Activated CD8-positive, alpha-beta T cell treated with anti-CD3 and anti-CD28 coated beads for 36 hours (primary cell): Measurements from ENCODE around the gene PPP2R3A. TPM values are rescaled to one million over a fixed set of nuclear protein-coding genes. Genes with fewer than 3 reads are reported as not detected.
"Not testable (repeated sequence)": the region's sequence is repeated elsewhere in the genome, so short reads cannot be mapped to it uniquely, and the experiment has no call there.

ENCODE experiments used
- ATAC-seq: fragments of 200-7000 bp; cut with Tn5 transposase; one replicate; pipeline ENCODE4 v1.10.0; 2021; ENCODE audit warnings: mild to moderate bottlenecking, moderate library complexity
- CTCF ChIA-PET: fragments of 350-600 bp; sonication (Branson Sonifier 250); formaldehyde crosslinking; loops from one replicate; lab custom pipeline; 2021; ENCODE audit warnings: antibody characterized with exemption; lab: Charles Lee
- POLR2A ChIA-PET: fragments of 350-600 bp; sonication (Branson Sonifier 250); formaldehyde crosslinking; loops from one replicate; lab custom pipeline; 2021; ENCODE audit warnings: antibody characterized with exemption; lab: Charles Lee
- DNase-seq: peaks from one replicate; pipeline ENCODE4 v3.0.0-alpha.2; 2020
- H3K27ac Mint-ChIP-seq: one replicate; pipeline ENCODE4 v1.8.0; 2021; ENCODE audit warnings: mild to moderate bottlenecking, mixed read lengths
- H3K27me3 Mint-ChIP-seq: one replicate; pipeline ENCODE4 v1.8.0; 2021; ENCODE audit warnings: mixed read lengths
- H3K36me3 Mint-ChIP-seq: one replicate; pipeline ENCODE4 v1.8.0; 2021; ENCODE audit warnings: low read depth, mixed read lengths
- H3K4me1 Mint-ChIP-seq: one replicate; pipeline ENCODE4 v1.8.0; 2021; ENCODE audit warnings: low read depth, mixed read lengths
- H3K4me3 Mint-ChIP-seq: one replicate; pipeline ENCODE4 v1.8.0; 2021; ENCODE audit warnings: mild to moderate bottlenecking, moderate library complexity, mixed read lengths
- H3K9me3 Mint-ChIP-seq: one replicate; pipeline ENCODE4 v1.8.0; 2021; ENCODE audit warnings: mixed read lengths
- intact Hi-C: fragments of 100-400 bp; cut with micrococcal nuclease; formaldehyde crosslinking; loops from one replicate; pipeline ENCODE4 v1.10.0; 2022
- total RNA-seq, 2 experiments: library from RNA; stranded (reverse); gene quantifications; one replicate each; pipeline ENCODE4 v1.2.3, GENCODE V29; 2021
- TF ChIP-seq, protein P1 (sequence below): fragments of 200-600 bp; IDR thresholded peaks from one replicate; pipeline ENCODE4 v1.8.0; 2022; ENCODE audit warnings: antibody characterized with exemption, mild to moderate bottlenecking

PPP2R3A gene
- total RNA-seq, 2 experiments from 2014 or later: 0.16 to 0.51 TPM

- H3K4me3 Mint-ChIP-seq: no peak overlapping the region
- intact Hi-C loops: no loop called here
- peaks cover 37% of the 10 kb centered on the region for H3K36me3 Mint-ChIP-seq
- TF ChIP-seq, protein P1, sequence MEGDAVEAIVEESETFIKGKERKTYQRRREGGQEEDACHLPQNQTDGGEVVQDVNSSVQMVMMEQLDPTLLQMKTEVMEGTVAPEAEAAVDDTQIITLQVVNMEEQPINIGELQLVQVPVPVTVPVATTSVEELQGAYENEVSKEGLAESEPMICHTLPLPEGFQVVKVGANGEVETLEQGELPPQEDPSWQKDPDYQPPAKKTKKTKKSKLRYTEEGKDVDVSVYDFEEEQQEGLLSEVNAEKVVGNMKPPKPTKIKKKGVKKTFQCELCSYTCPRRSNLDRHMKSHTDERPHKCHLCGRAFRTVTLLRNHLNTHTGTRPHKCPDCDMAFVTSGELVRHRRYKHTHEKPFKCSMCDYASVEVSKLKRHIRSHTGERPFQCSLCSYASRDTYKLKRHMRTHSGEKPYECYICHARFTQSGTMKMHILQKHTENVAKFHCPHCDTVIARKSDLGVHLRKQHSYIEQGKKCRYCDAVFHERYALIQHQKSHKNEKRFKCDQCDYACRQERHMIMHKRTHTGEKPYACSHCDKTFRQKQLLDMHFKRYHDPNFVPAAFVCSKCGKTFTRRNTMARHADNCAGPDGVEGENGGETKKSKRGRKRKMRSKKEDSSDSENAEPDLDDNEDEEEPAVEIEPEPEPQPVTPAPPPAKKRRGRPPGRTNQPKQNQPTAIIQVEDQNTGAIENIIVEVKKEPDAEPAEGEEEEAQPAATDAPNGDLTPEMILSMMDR: no peak
- CTCF ChIA-PET: no interaction called here
- peaks cover 70% of the 10 kb centered on the region for H3K4me1 Mint-ChIP-seq
- H3K9me3 Mint-ChIP-seq: no peaks in the 10 kb centered on the region
- POLR2A ChIA-PET: no interaction called here
- no peak for ATAC-seq
- peak overlapping the region; percentile 39 for H3K27ac Mint-ChIP-seq
- H3K27me3 Mint-ChIP-seq: no peaks in the 10 kb centered on the region
- no peak for DNase-seq
These were observed 223.5 kb downstream of the PPP2R3A start for GRCh38 chr3:136189043-136189442.

DNA sequence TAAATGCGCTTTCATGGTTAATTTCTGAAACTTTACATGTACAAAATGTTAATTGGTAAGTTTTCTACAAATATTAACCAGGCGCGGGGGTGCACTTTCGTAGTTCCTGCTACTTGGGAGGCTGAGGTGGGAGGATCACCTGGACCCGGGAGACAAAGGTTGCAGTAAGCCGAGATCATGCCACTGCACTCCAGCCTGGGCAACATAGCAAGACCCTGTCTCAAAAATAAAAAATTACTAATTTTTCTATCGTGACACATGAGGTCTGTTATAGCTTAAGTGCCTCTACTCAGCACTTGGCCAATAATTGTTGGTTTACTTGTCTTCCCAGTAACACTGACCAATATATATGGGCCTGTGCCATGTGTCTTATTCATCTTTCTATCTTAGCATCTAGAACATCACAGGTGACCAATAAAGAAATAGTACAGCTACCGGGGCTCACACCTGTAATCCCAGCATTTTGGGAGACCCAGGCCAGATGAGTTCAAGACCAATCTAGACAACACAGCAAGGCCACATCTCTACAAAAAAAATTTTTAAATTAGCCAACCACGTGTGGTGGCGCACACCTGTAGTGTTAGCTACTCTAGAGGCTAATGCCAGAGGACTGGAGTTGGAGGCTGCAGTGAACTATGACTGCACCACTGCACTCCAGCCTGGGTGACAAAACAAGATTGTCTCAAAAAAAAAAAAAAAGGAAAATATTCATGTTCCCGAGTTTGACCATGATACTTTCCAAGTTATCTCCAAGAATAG, 224.5 kb downstream of the PPP2R3A start:
- Mint-ChIP-seq H3K27me3 (no peaks in the 10 kb centered on the region), H3K9me3 (no peaks in the 10 kb centered on the region), H3K36me3 (peaks cover 47% of the 10 kb centered on the region), H3K4me3 (peak overlapping the region; percentile 4), H3K27ac (peak overlapping the region; percentile 54), H3K4me1 (peaks cover 61% of the 10 kb centered on the region)
- intact Hi-C loops: loop anchor here (5.0 kb wide), 3 partner anchors 48 to 562 kb away; partner anchors contain the start of gene STAG1
- no peak for ATAC-seq
- CTCF ChIA-PET: interaction anchor here (1.0 kb wide), 1 partner anchor 111 kb away, joined by 3 read pairs; no protein-coding TSS in a partner anchor
- DNase-seq: no peak
- TF ChIP-seq, protein P1: no peak
- POLR2A ChIA-PET: interaction anchor here (0.9 kb wide), 1 partner anchor 34 kb away, joined by 3 read pairs; no protein-coding TSS in a partner anchor

DNA sequence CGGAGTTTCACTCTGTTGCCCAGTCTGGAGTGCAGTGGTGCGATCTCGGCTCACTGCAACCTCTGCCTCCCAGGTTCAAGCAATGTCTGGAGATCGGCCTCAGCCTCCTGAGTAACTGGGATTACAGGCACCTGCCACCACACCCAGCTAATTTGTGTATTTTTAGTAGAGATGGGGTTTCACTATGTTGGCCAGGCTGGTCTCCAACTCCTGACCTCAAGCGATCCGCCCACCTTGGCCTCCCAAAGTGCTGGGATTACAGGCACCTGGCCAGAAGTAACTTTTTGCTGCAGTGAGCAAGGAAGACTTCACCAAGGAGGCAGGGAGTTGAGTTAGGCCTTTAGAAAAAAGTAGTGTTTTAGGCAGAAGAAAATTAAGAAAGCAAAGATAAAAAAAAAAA, 226.7 kb downstream of the PPP2R3A start:
- Mint-ChIP-seq H3K4me1 (peaks cover 44% of the 10 kb centered on the region), H3K27ac (peak overlapping the region; percentile 54), H3K36me3 (peaks cover 51% of the 10 kb centered on the region), H3K4me3 (peak overlapping the region; percentile 98)
- intact Hi-C loops: loop anchor here (5.0 kb wide), 3 partner anchors 50 to 560 kb away; partner anchors contain the start of gene STAG1
- ChIA-PET CTCF (interaction anchor here (1.1 kb wide), 1 partner anchor 28 kb away, joined by 3 read pairs; no protein-coding TSS in a partner anchor), POLR2A (interaction anchor here (0.7 to 6.6 kb wide), 4 partner anchors 10 to 63 kb away, joined by 3 to 87 read pairs (median 6); no protein-coding TSS in a partner anchor)
- H3K27me3 Mint-ChIP-seq, H3K9me3 Mint-ChIP-seq, DNase-seq, ATAC-seq: not testable (repeated sequence)

- Mint-ChIP-seq H3K9me3 (no peaks in the 10 kb centered on the region), H3K4me3 (peak overlapping the region; percentile 98), H3K36me3 (peaks cover 51% of the 10 kb centered on the region), H3K4me1 (peaks cover 45% of the 10 kb centered on the region), H3K27me3 (peaks cover 3% of the 10 kb centered on the region), H3K27ac (peak overlapping the region; percentile 98)
- POLR2A ChIA-PET: interaction anchor here (0.7 to 6.6 kb wide), 5 partner anchors 12 to 560 kb away, joined by 3 to 87 read pairs (median 6); partner anchors contain the start of gene STAG1
- intact Hi-C loops: loop anchor here (5.0 kb wide), 3 partner anchors 51 to 559 kb away; partner anchors contain the start of gene STAG1
- TF ChIP-seq, protein P1: no peak
- CTCF ChIA-PET: interaction anchor here (0.6 to 1.3 kb wide), 6 partner anchors 15 to 821 kb away, joined by 3 to 7 read pairs (median 4); no protein-coding TSS in a partner anchor
- ATAC-seq: no peak
- DNase-seq: no peak
These were observed 227.3 kb downstream of the PPP2R3A start for GRCh38 chr3:136192831-136193230.

DNA sequence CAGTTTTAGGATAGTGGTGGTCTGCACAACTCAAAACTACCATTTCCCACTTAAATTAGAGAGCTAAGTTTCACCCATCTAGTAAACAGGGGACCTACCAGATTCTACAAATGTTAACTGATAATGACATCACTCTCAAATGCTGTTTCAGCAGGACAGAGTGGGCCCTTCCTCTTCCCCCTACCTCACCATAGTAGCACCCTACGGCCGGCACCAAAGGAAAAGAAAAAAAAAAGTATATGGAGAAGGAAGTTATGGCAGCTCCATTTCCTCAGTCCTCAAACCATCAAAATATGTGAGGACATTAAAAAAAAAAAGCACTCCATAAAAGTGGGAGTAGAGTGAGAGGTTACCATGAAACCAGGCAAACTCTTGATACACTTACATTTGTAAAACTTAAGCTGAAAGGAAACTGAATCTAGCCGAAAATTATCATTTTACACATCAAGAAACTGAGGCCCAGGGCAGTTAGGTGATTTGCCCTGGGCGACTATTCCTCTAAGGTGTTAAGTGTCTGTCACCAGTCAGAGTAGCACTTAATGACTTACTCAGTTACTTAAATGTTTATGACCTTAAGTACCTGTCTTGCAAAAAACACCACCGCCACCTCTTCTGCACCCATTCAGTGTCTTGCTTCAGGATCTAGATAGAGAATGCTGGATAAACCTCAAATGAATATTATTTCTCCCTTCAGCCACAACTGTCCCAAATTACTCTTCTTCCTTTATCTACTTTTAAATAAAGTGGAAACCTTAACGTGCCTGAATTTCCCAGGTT, 227.9 kb downstream of the PPP2R3A start:
- H3K9me3 Mint-ChIP-seq: peaks cover 4% of the 10 kb centered on the region
- peaks cover 54% of the 10 kb centered on the region for H3K36me3 Mint-ChIP-seq
- peaks cover 45% of the 10 kb centered on the region for H3K4me1 Mint-ChIP-seq
- peak; percentile 43 for DNase-seq
- intact Hi-C loops: loop anchor here (5.0 kb wide), 3 partner anchors 51 to 559 kb away; partner anchors contain the start of gene STAG1
- ATAC-seq: no peak
- H3K27me3 Mint-ChIP-seq: peaks cover 3% of the 10 kb centered on the region
- peak overlapping the region; percentile 98 for H3K27ac Mint-ChIP-seq
- POLR2A ChIA-PET: interaction anchor here (1.0 to 6.6 kb wide), 6 partner anchors 13 to 559 kb away, joined by 3 to 87 read pairs (median 4); partner anchors contain the start of gene STAG1
- peak overlapping the region; percentile 98 for H3K4me3 Mint-ChIP-seq
- CTCF ChIA-PET: interaction anchor here (0.6 to 1.3 kb wide), 6 partner anchors 15 to 821 kb away, joined by 3 to 7 read pairs (median 4); no protein-coding TSS in a partner anchor
- TF ChIP-seq, protein P1: no peak
